OCI-LY7 (cell line): Measurements from ENCODE around the gene SNAPC2. TPM values are rescaled to one million over a fixed set of nuclear protein-coding genes. Genes with fewer than 3 reads are reported as not detected.

Experiments used
- Bru-seq: library from RNA; stranded (reverse); fragments of 400-500 nt; gene quantifications from one replicate; lab custom pipeline; 2021; lab: Mats Ljungman, UMichigan
- BruChase-seq, 2 experiments: library from RNA; stranded (reverse); fragments of 400-500 nt; gene quantifications; one replicate each; lab custom pipeline; 2021; lab: Mats Ljungman, UMichigan
- BruUV-seq: library from RNA; stranded (reverse); fragments of 400-500 nt; replicated peaks from 2 replicates; lab custom pipeline; 2021; lab: Mats Ljungman, UMichigan
- CTCF ChIA-PET: fragments of 300-600 bp; sonication (Branson Sonifier 250); formaldehyde crosslinking; loops from one replicate; lab custom pipeline; 2022; ENCODE audit warnings: antibody characterized with exemption; ENCODE audit not compliant: unreplicated experiment; lab: Charles Lee
- POLR2A ChIA-PET: fragments of 300-600 bp; sonication (Branson Sonifier 250); formaldehyde crosslinking; loops from one replicate; lab custom pipeline; 2022; ENCODE audit warnings: antibody characterized with exemption; lab: Charles Lee
- DNase-seq: peaks from one replicate; pipeline ENCODE4 v3.0.0-alpha.2; 2015; ENCODE audit warnings: low spot score
- H2AFZ ChIP-seq: fragments of 200-600 bp; sonication (generic), shearing (Covaris generic); 2 replicates; pipeline ENCODE4 v1.6.1; 2014; ENCODE audit warnings: mild to moderate bottlenecking, antibody characterized with exemption, low read length, moderate library complexity
- H3K27ac ChIP-seq: fragments of 200-600 bp; sonication (generic); 2 replicates; pipeline ENCODE4 v1.5.1; 2014; ENCODE audit warnings: mixed run types, low read depth, mild to moderate bottlenecking, moderate library complexity, low read length, inconsistent platforms; ENCODE audit not compliant: poor library complexity, severe bottlenecking
- H3K36me3 ChIP-seq: fragments of 200-600 bp; sonication (generic); 2 replicates; pipeline ENCODE4 v1.6.1; 2014; ENCODE audit warnings: mild to moderate bottlenecking, antibody characterized with exemption, low read length, moderate library complexity, mixed read lengths; ENCODE audit not compliant: insufficient read depth
- H3K4me1 ChIP-seq: fragments of 200-600 bp; sonication (generic); 2 replicates; pipeline ENCODE4 v1.5.1; 2014; ENCODE audit warnings: mild to moderate bottlenecking, low read length; ENCODE audit not compliant: insufficient read depth, poor library complexity, severe bottlenecking
- H3K4me2 ChIP-seq: fragments of 200-600 bp; sonication (generic); 2 replicates; pipeline ENCODE4 v1.6.1; 2014; ENCODE audit warnings: mild to moderate bottlenecking, low read length
- H3K4me3 ChIP-seq: fragments of 200-600 bp; sonication (generic); 2 replicates; pipeline ENCODE4 v1.5.1; 2014; ENCODE audit warnings: mild to moderate bottlenecking, low read depth, low read length; ENCODE audit not compliant: poor library complexity, severe bottlenecking
- H3K79me2 ChIP-seq: fragments of 200-600 bp; sonication (generic); 2 replicates; pipeline ENCODE4 v1.6.1; 2016; ENCODE audit warnings: low read depth, mild to moderate bottlenecking, low read length, moderate library complexity, mixed read lengths; ENCODE audit not compliant: insufficient read depth
- H3K9me2 ChIP-seq: fragments of 200-600 bp; sonication (generic); 2 replicates; pipeline ENCODE4 v1.6.1; 2016; ENCODE audit warnings: mild to moderate bottlenecking, low read length, mixed read lengths; ENCODE audit not compliant: insufficient read depth
- H3K9me3 ChIP-seq: fragments of 200-600 bp; sonication (generic); 2 replicates; pipeline ENCODE4 v1.6.1; 2014; ENCODE audit warnings: mild to moderate bottlenecking, mixed run types, low read length, mixed read lengths
- H4K20me1 ChIP-seq: fragments of 200-600 bp; sonication (generic); 2 replicates; pipeline ENCODE4 v1.6.1; 2014; ENCODE audit warnings: mild to moderate bottlenecking, antibody characterized with exemption, low read length, moderate library complexity, mixed read lengths; ENCODE audit not compliant: insufficient read depth
- EZH2phosphoT487 ChIP-seq: fragments of 200-600 bp; sonication (generic); IDR thresholded peaks from 2 replicates; pipeline ENCODE4 v1.6.1; 2018; ENCODE audit warnings: low read depth, borderline replicate concordance, mild to moderate bottlenecking, mixed run types, antibody characterized with exemption, low read length, moderate library complexity, mixed read lengths
- intact Hi-C: fragments of 100-400 bp; cut with micrococcal nuclease; formaldehyde crosslinking; loops from one replicate; pipeline ENCODE4 v1.10.0; 2022; ENCODE audit not compliant: unreplicated experiment
- long read RNA-seq: library from polyadenylated mRNA; stranded (forward); transcript quantifications from one replicate; pipeline ENCODE4 v2.0.0, GENCODE V29; 2022
- total RNA-seq, 2 experiments: library from RNA; depleted of rRNA in 1 of 2; stranded (reverse); fragments of >200 nt in 1 of 2; shearing (Covaris generic) in 1 of 2; gene quantifications; 2 replicates each; pipeline ENCODE4 v1.2.3, GENCODE V29; 2014 to 2022
- TF ChIP-seq, protein P1 (sequence below): fragments of 200-600 bp; sonication (generic); conservative IDR thresholded peaks from 2 replicates; pipeline ENCODE4 v1.5.1; 2014; ENCODE audit warnings: mild to moderate bottlenecking, antibody characterized with exemption, low read length, moderate library complexity, mixed read lengths

SNAPC2 gene, protein sequence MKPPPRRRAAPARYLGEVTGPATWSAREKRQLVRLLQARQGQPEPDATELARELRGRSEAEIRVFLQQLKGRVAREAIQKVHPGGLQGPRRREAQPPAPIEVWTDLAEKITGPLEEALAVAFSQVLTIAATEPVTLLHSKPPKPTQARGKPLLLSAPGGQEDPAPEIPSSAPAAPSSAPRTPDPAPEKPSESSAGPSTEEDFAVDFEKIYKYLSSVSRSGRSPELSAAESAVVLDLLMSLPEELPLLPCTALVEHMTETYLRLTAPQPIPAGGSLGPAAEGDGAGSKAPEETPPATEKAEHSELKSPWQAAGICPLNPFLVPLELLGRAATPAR
- total RNA-seq (2014; rRNA removed; shearing (Covaris generic)) (4.9 and 21.6 TPM in 2 replicates), total RNA-seq (2022) (6.2 and 8.2 TPM in 2 replicates), Bru-seq, nascent RNA (percentile 26 among the genes with signal in this experiment), BruChase-seq, experiment 1, labeled RNA remaining after a 6-hour chase (percentile 39 among the genes with signal in this experiment), BruChase-seq, experiment 2, labeled RNA remaining after a 2-hour chase (percentile 48 among the genes with signal in this experiment)
- long read RNA-seq, transcript SNAPC2-201 (5 exons, 1,542 nt): major isoform, 10 of 17 reads
- long read RNA-seq, partial matches to known transcripts: 4 of 17 reads
- long read RNA-seq, other reads (novel, unspliced or antisense): 2 of 17 reads

DNA sequence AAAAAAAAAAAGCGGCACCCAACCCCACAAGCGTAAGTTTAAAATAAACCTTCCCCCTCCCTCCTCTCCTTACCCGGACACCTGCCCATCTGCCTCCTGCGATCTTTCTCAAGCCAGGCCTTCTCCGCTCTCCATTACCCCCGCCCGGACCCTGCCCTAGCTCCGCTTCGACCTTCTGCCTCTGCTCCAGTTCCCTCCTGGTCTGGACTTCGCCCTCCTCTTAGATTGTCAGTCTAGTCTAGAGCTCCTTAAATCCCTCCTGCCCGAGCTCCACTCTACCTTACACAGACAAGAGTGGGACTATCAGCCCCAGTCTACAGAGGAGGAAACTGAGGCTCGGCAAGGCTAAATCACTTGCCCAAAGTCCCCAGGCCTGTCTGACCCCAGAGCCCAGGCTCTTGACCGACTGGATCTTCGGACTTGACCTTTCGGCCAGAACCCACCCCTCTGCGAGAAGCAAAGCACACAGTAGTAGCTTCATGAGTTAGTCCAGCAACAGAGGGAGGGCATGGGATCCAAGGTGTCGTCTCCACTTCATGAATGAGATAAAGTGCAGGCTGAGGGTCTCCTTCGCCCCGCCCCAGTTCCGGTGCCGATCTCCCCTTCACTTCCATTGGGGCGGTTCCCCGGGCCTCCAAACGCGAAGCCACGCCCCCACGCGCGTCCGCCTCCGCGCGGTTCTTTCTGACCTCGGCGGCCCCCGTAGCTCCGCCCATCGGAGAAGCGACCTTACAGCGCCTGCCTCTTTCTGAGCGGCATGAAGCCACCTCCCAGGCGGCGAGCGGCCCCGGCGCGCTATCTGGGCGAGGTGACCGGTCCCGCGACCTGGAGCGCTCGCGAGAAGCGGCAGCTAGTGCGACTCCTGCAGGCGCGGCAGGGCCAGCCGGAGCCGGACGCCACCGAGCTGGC lies at the start of gene SNAPC2:
TSS of gene SNAPC2 (plus strand) at position 729 of the 909 bp plus-strand sequence. CDS start at position 758, 29 bp downstream.
- ChIA-PET CTCF (interaction anchor here (0.5 to 1.4 kb wide), 10 partner anchors 8 to 677 kb away, joined by 3 to 15 read pairs (median 6); partner anchors contain the start of gene TIMM44), POLR2A (interaction anchor here (0.6 to 2.2 kb wide), 5 partner anchors 8 to 536 kb away, joined by 3 to 12 read pairs (median 4); partner anchors contain the start of gene TIMM44)
- DNase-seq: peak; percentile 96
- Histone ChIP-seq H3K4me3 (peak within 1 kb of the TSS; percentile 73), H3K79me2 (no peaks in the 10 kb centered on the region), H3K4me2 (peak within 1 kb of the TSS; percentile 86), H2AFZ (peak within 1 kb of the TSS; percentile 77), H3K9me3 (no peaks in the 10 kb centered on the region), H3K4me1 (peaks cover 16% of the 10 kb centered on the region), H3K9me2 (no peaks in the 10 kb centered on the region), H3K27ac (peak within 1 kb of the TSS; percentile 59), H4K20me1 (peaks cover 6% of the 10 kb centered on the region; the same call in 1 of the 2 replicates), H3K36me3 (peaks cover 3% of the 10 kb centered on the region; the same call in 1 of the 2 replicates)
- TF ChIP-seq, protein P1, sequence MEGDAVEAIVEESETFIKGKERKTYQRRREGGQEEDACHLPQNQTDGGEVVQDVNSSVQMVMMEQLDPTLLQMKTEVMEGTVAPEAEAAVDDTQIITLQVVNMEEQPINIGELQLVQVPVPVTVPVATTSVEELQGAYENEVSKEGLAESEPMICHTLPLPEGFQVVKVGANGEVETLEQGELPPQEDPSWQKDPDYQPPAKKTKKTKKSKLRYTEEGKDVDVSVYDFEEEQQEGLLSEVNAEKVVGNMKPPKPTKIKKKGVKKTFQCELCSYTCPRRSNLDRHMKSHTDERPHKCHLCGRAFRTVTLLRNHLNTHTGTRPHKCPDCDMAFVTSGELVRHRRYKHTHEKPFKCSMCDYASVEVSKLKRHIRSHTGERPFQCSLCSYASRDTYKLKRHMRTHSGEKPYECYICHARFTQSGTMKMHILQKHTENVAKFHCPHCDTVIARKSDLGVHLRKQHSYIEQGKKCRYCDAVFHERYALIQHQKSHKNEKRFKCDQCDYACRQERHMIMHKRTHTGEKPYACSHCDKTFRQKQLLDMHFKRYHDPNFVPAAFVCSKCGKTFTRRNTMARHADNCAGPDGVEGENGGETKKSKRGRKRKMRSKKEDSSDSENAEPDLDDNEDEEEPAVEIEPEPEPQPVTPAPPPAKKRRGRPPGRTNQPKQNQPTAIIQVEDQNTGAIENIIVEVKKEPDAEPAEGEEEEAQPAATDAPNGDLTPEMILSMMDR: no peak
- no peak for TF ChIP-seq EZH2phosphoT487
- intact Hi-C loops: loop anchor here (2.0 kb wide), 3 partner anchors 23 to 67 kb away; partner anchors contain the start of gene TIMM44
- no TSS peak for BruUV-seq

DNA sequence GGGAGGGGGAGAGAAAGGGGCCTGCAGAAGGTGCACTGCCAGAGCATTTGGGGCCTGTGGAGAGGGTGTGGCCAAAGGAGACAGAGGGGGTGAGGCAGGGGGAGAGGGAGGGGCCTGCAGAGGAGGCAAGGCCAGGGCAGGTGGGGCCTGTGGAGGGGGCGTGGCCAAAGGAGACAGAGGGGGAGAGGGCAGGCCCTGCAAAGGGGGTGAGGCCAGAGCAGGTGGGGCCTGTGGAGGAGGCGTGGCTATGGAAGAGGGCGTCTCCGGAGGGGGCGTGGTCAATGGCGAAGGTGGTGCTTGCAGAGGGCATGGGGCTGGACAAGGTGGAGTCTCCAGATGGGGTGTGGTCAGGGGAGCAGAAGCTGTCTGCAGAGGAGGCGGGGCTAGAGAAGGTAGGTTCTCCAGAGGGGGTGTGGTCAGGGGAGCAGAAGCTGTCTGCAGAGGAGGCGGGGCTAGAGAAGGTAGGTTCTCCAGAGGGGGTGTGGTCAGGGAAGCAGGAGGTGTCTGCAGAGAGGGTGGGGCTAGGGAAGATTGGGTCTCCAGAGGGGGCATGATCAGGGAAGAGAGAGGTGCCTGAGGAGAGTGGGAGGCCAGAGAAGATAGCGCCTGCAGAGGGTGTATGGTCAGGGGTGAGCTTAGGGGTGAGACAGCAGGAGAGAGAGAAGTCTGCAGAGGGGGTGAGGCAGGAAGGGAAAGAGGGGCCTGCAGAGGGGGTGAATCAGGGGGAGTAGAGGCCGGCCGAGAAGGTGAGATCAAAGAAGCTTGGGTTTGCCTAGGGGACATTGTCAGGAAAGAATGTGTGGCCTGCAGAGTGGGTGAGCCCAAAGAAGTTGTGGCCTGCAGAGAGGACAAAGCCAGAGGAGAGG lies 49.3 kb upstream of the SNAPC2 start:
- Histone ChIP-seq H3K4me3 (no peak overlapping the region), H3K36me3 (no peaks in the 10 kb centered on the region), H4K20me1 (no peaks in the 10 kb centered on the region), H3K9me3 (no peaks in the 10 kb centered on the region), H3K4me2 (peak overlapping the region; percentile 39), H3K79me2 (no peaks in the 10 kb centered on the region), H3K27ac (peak overlapping the region; percentile 39), H3K4me1 (peaks cover 40% of the 10 kb centered on the region), H3K9me2 (no peaks in the 10 kb centered on the region), H2AFZ (peak overlapping the region; percentile 19; the same call in 1 of the 2 replicates)
- DNase-seq: peak; percentile 94
- intact Hi-C loops: loop anchor here (1.0 to 2.0 kb wide), 2 partner anchors 9 to 50 kb away; partner anchors contain the start of gene SNAPC2
- CTCF ChIA-PET: interaction anchor here (0.6 kb wide), 1 partner anchor 50 kb away, joined by 3 read pairs; no protein-coding TSS in a partner anchor
- TF ChIP-seq EZH2phosphoT487: no peak
- TF ChIP-seq, protein P1: no peak
- no TSS peak for BruUV-seq
- POLR2A ChIA-PET: no interaction called here
